GM10847 (cell line): ENCODE data around the gene SQSTM1.

ENCODE experiments used
- POLR2A ChIP-seq: IDR thresholded peaks from 2 replicates; pipeline ENCODE4 v1.6.1; 2011; ENCODE audit not compliant: insufficient read length; ENCODE audit errors: extremely low read depth

SQSTM1 gene

DNA sequence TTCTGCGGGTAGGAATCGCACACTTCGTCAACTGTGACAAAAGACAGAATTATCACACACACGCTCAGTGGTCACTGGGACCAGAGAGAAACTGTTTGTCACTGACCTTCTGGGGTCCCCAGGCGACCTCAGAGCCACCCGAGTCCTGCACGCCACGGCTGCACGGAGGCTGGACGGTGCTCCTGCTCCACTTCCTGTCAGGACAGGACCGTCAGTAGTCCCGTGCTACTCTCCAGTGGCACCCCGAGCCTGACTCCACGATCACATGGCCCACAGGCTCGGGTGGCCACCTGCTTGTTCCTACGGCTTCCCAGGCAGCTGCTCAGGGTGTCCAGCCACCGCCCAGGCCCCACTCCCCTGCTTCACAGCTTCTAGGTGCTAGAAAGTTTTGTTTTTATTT is 20.1 kb downstream of the SQSTM1 start:
- TF ChIP-seq POLR2A: no peak

DNA sequence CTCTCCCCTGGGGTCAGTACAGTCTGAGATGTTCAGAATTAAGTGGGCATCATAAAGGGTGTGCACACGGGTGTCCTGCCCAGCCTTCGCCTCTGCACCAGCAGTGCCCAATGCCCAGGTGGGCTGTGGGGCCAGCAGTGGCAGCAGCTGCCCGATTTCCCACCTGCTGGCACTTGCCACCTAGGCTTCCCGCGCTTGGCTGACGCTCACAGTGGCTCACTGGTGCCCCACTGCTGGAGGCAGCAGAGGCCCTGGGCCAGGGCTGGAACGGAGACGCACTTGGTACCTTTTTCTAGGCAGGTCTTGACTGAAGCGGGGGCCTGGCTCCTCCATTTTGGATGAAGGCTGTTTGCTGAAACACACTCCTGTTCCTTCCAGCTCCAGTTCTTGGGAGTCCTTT is 20.9 kb downstream of the SQSTM1 start:
- TF ChIP-seq POLR2A: no peak

DNA sequence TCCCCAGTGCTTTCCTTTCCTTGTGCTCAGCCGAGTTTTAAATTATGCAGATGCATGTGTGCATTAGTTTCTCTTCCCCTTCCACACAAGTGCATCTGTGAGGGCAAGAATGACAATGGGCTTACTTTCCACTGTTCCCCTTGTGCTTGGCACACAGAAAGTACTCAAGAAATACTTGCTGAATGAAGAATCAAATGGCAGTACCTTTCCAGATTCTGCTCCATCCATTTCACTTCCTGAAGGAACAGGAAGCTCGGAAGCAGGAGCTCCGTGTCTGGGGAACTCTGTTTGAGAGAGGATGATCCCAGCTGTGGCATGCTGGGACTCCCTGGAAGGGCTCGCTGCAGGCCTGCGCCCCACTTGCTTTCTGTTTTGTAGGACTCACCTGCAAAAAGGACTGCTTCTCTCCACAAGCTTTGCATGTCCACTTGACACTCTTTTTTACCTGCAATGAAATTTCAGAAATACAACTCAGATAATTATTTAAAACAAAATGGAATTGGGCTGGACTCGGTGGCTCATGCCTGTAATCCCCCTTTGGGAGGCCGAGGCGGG is 32.4 kb downstream of the SQSTM1 start:
- no peak for TF ChIP-seq POLR2A

DNA sequence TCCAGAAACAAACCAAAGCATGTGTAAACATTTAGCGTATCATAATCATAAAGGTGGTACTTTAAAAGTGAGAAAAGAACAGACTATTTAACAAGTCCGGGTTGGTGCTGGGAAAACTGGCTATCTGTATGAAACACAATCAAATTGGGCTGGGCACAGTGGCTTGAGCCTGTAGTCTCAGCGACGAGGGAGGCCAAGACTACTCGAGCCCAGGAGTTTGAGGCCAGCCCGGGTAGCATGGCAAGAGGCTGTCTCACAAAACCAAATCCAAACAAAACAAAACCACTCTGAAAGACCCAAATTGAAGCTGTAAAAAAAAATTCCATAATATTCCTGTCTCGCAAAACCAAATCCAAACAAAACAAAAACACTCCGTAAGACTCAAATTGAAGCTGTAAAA is 33.7 kb downstream of the SQSTM1 start:
- no peak for TF ChIP-seq POLR2A

- TF ChIP-seq POLR2A: no peak
These were observed 37.5 kb downstream of the SQSTM1 start for GRCh38 chr5:179858241-179858585.

GRCh38 chr5:179858586-179859427 is 38.1 kb downstream of the SQSTM1 start, which contains the start of gene MRNIP:
MRNIP (minus strand) TSS chr5:179858817; CDS start chr5:179858796, 21 bp downstream.
- peak; percentile 50 for TF ChIP-seq POLR2A

DNA sequence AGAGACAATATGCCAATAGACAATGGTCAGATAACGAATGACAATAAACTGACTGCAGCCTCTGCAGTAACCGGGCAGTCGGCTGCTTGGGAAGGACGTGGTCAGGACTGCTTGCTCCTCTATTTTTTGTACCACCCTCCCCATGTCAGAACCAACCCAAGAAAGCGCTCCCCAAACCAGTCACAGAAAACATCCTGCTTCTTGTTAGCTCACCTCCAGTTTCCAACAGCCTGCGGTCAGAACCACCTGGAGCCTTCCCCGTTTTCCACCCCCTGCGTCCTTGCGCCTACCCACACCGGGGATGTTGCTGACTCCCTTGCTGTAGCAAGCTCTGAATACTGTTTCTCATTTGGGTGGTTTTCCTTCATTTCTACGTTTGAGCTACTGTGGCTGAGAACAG is 39.6 kb downstream of the SQSTM1 start:
- TF ChIP-seq POLR2A: no peak

DNA sequence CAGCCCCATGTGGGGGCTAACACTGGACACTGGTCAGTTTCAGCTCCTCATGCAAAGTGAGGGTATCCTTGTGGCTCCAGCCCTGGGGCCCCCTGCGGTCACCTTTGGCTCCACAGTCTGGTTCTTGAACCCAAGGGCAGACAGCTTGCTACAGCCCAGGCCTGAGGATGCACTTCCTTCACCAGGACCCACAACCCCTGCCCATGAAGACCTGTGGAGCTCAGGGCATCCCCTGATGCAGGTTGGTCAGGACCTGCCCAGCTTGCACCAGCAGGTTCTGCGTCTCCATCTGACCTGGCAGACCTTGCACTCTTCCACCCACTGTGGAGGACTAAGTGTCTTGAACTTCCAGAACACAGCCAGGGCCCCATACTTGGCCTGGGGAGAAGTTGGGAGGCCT is 41.6 kb downstream of the SQSTM1 start:
- no peak for TF ChIP-seq POLR2A

DNA sequence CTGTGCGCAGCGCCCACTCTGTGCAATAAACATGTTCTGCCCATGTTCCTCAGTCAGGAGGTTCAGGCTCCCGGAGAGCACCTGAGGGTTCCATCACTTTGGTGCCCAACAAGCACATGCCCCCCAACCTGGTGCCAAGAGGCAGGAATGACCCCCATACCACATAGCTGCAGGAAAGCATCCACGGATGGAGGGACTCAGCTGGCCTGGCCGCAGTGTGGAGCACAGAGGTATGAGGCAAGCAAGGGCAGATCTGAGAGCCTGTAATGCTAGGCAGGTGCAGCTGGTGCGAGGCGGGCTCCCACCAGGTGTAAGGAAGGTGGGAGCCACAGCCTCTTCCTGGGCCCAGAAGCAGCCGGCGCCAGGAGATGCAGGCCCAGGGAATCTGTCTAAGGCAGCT is 42.2 kb downstream of the SQSTM1 start:
- TF ChIP-seq POLR2A: no peak

DNA sequence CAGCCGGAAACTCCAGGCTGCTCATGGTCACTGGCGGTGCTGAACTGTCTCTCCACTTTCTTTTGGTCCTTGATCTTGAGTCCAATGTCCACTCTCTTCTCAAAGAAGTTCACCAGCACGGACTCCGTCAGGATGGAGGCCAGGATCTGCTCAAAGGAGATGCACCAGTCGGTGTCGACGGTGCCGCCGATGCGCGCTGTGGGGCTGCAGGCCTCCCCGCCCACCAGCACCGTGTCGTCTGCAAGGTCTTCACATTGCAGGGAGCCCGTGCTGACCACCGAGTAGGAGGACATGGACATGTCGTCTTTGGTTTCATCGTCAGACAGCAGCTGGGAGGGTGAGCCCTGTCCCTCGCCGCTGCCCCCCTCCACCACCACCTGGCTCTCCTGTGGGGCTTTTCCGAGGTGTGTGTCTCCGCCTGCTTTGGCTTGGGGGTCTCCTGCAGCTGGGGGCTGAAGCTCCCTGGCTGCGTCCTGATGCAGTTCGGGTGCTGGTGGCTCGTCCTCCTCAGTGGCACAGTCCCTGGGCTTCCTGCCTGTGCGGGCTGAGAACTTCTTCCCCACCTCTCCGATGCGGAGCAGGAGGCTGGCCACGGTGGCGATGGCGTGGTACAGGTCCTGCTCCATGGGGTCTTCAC is 42.9 kb downstream of the SQSTM1 start:
- no peak for TF ChIP-seq POLR2A

DNA sequence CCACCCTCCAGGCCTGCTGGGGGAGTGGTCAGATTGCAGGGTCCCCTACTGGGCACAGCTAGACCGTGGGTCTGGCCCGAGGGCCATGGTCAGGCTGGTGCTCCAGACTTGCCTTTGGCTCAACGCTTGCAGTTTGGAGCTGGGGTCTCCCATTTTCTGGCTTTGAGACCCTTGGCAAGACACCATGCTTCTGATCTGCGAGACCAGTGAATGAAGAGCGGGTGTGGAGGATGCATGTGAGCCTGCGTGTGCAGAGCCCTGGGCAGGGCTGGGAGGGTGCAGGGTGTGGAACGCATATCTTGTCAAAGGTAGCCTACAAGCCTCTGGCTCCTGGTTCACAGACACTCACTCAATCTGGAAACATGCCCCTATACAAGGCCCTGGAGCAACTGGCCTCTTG is 44.0 kb downstream of the SQSTM1 start:
- TF ChIP-seq POLR2A: no peak

GRCh38 chr5:179865491-179866240 is 45.0 kb downstream of the SQSTM1 start:
- no peak for TF ChIP-seq POLR2A

GRCh38 chr5:179866241-179867078 is 45.8 kb downstream of the SQSTM1 start:
- no peak for TF ChIP-seq POLR2A

- TF ChIP-seq POLR2A: no peak
These were observed 46.4 kb downstream of the SQSTM1 start for GRCh38 chr5:179867079-179867465.

DNA sequence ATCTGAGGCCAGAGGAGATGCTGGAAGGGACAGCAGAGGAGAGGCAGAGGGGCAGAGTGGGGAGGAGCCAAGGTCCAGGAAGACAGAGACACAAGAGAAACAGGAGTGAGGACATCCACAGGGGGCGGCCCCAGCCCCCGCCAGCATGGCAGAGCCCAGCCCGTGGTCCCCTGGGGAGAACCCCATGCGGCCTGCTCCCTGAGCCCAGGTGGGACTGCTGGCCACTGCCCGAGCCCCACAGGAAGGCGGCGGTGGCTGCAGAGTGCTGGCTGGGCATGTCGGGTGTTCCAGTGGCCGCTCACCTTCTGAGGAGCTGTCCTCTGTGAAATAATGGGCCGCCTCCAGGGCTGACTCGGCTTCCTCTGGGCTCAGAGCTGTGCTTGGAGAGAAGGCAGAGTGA is 46.8 kb downstream of the SQSTM1 start:
- no peak for TF ChIP-seq POLR2A

DNA sequence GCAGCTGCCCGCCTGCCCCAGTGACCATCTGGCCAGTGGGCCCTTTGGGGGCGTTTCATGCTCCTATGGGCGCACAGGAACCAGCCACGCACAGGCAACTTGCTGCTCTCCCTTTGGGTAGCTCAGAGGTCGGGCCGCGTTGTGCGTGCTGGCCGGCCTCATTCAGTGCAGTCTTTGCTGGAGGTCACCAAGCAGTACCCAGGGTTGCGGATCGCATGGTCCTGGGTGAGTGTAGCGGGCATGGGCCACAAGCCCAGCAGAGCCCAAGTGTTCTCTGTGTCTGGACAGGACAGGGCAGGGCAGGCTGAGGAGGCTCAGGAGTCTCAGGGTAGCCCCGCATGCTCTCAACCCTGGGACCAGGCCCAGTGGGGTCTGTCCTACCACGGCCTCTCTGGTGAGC is 47.8 kb downstream of the SQSTM1 start:
- TF ChIP-seq POLR2A: no peak
